GM23338 (cell line): ENCODE data around the gene EFCAB10. TPM values are rescaled to one million over a fixed set of nuclear protein-coding genes. Genes with fewer than 3 reads are reported as not detected.

Experiments
- ATAC-seq: fragments of 200-7000 bp; cut with Tn5 transposase; 3 replicates; pipeline ENCODE4 v1.9.1; 2020
- DNase-seq: peaks from one replicate; pipeline ENCODE4 v3.0.0-alpha.2; 2015; ENCODE audit warnings: low spot score
- H2AFZ ChIP-seq: fragments of 200-600 bp; sonication (generic); 2 replicates; pipeline ENCODE4 v1.8.0; 2016; ENCODE audit warnings: antibody characterized with exemption, mild to moderate bottlenecking, moderate library complexity
- H3F3A ChIP-seq: fragments of 200-600 bp; sonication (generic); replicated peaks from 2 replicates; pipeline ENCODE4 v1.8.0; 2017; ENCODE audit warnings: antibody characterized with exemption, mixed run types, low read depth
- H3K27ac ChIP-seq: fragments of 200-600 bp; sonication (generic); 2 replicates; pipeline ENCODE4 v1.6.1; 2016; ENCODE audit warnings: low read depth
- H3K27me3 ChIP-seq: fragments of 200-600 bp; sonication (generic); 2 replicates; pipeline ENCODE4 v1.8.0; 2016; ENCODE audit warnings: mild to moderate bottlenecking, mixed run types, moderate library complexity; ENCODE audit not compliant: insufficient read depth
- H3K36me3 ChIP-seq: fragments of 200-600 bp; sonication (generic); 2 replicates; pipeline ENCODE4 v1.8.0; 2016; ENCODE audit warnings: mild to moderate bottlenecking; ENCODE audit not compliant: insufficient read depth
- H3K4me1 ChIP-seq: fragments of 200-600 bp; sonication (generic); 2 replicates; pipeline ENCODE4 v1.8.0; 2016; ENCODE audit warnings: mild to moderate bottlenecking, moderate library complexity; ENCODE audit not compliant: insufficient read depth
- H3K4me2 ChIP-seq: fragments of 200-600 bp; sonication (generic); 2 replicates; pipeline ENCODE4 v1.7.1; 2017; ENCODE audit warnings: mixed run types
- H3K4me3 ChIP-seq: fragments of 200-600 bp; sonication (generic); 2 replicates; pipeline ENCODE4 v1.6.1; 2016; ENCODE audit warnings: mixed run types
- H3K79me2 ChIP-seq: fragments of 200-600 bp; sonication (generic); replicated peaks from 2 replicates; pipeline ENCODE4 v1.8.0; 2017; ENCODE audit warnings: mild to moderate bottlenecking; ENCODE audit not compliant: insufficient read depth
- H3K9me2 ChIP-seq: fragments of 200-600 bp; sonication (generic); 2 replicates; pipeline ENCODE4 v1.8.0; 2017; ENCODE audit not compliant: insufficient read depth
- H4K20me1 ChIP-seq: fragments of 200-600 bp; sonication (generic); replicated peaks from 2 replicates; pipeline ENCODE4 v1.8.0; 2017; ENCODE audit warnings: mild to moderate bottlenecking; ENCODE audit not compliant: insufficient read depth
- H3K27ac Mint-ChIP-seq: 2 replicates; pipeline ENCODE4 v1.8.0; 2020; ENCODE audit warnings: inconsistent platforms, mild to moderate bottlenecking, moderate library complexity, mixed read lengths
- H3K27me3 Mint-ChIP-seq: 3 replicates; pipeline ENCODE4 v1.8.0; 2022; ENCODE audit warnings: low read depth, mild to moderate bottlenecking, moderate library complexity, mixed read lengths, inconsistent platforms; ENCODE audit not compliant: insufficient read depth, poor library complexity
- H3K36me3 Mint-ChIP-seq: 3 replicates; pipeline ENCODE4 v1.8.0; 2021; ENCODE audit warnings: low read depth, mild to moderate bottlenecking, inconsistent platforms, moderate library complexity, mixed read lengths
- H3K4me1 Mint-ChIP-seq: 3 replicates; pipeline ENCODE4 v1.8.0; 2020; ENCODE audit warnings: mild to moderate bottlenecking, inconsistent platforms, mixed read lengths
- H3K4me3 Mint-ChIP-seq: 3 replicates; pipeline ENCODE4 v1.8.0; 2021; ENCODE audit warnings: moderate library complexity, mild to moderate bottlenecking, inconsistent platforms, mixed read lengths
- H3K9me3 Mint-ChIP-seq: 3 replicates; pipeline ENCODE4 v1.8.0; 2020; ENCODE audit warnings: moderate library complexity, mild to moderate bottlenecking, inconsistent platforms, mixed read lengths
- CREB1 ChIP-seq: fragments of 250-450 bp; sonication (Bioruptor Pico); IDR thresholded peaks from 2 replicates; pipeline ENCODE4 v1.5.0; 2020; ENCODE audit warnings: low read depth, mild to moderate bottlenecking, moderate library complexity
- EZH2 ChIP-seq: fragments of 200-600 bp; sonication (generic); IDR thresholded peaks from one replicate; pipeline ENCODE4 v1.8.0; 2017; ENCODE audit warnings: antibody characterized with exemption, mild to moderate bottlenecking, low read depth; ENCODE audit not compliant: unreplicated experiment
- EZH2phosphoT487 ChIP-seq: fragments of 200-600 bp; sonication (generic); IDR thresholded peaks from one replicate; pipeline ENCODE4 v1.8.1; 2018; ENCODE audit warnings: antibody characterized with exemption; ENCODE audit not compliant: unreplicated experiment
- JUNB ChIP-seq: IDR thresholded peaks from one replicate; pipeline ENCODE4 v1.6.1; 2016; ENCODE audit warnings: antibody characterized with exemption; ENCODE audit not compliant: unreplicated experiment
- NANOG ChIP-seq: IDR thresholded peaks from 2 replicates; pipeline ENCODE4 v1.6.1; 2016; ENCODE audit warnings: antibody characterized with exemption, borderline replicate concordance
- POLR2AphosphoS5 ChIP-seq: IDR thresholded peaks from 2 replicates; pipeline ENCODE4 v1.6.1; 2016; ENCODE audit warnings: antibody characterized with exemption, low read depth
- STAT1 ChIP-seq: IDR thresholded peaks from one replicate; pipeline ENCODE4 v1.6.1; 2016; ENCODE audit warnings: antibody characterized with exemption; ENCODE audit not compliant: unreplicated experiment
- ZNF114 ChIP-seq: fragments of 250-450 bp; sonication (Bioruptor Pico); IDR thresholded peaks from 2 replicates; pipeline ENCODE4 v1.5.0; 2020; ENCODE audit warnings: mild to moderate bottlenecking, moderate library complexity
- ZNF331 ChIP-seq: fragments of 250-450 bp; sonication (Bioruptor Pico); IDR thresholded peaks from 2 replicates; pipeline ENCODE4 v1.5.0; 2020; ENCODE audit warnings: low read depth, mild to moderate bottlenecking, moderate library complexity
- polyA plus RNA-seq: library from polyadenylated mRNA; unstranded; fragments of >200 nt; fragmentation: Nextera tagmentation; extraction: Ambion mirVana; gene quantifications from 2 replicates; pipeline ENCODE4 v1.2.1, GENCODE V29; 2016
- total RNA-seq: library from RNA; depleted of rRNA; stranded (reverse); fragments of >200 nt; shearing (Covaris generic); gene quantifications from 2 replicates; pipeline ENCODE4 v1.2.3, GENCODE V29; 2014
- TF ChIP-seq, protein P1 (sequence below): fragments of 250-450 bp; sonication (Bioruptor Pico); IDR thresholded peaks from 2 replicates; pipeline ENCODE4 v1.5.0; 2020; ENCODE audit warnings: mild to moderate bottlenecking, moderate library complexity
- TF ChIP-seq, protein P2 (sequence below): IDR thresholded peaks from one replicate; pipeline ENCODE4 v1.6.1; 2018; ENCODE audit warnings: antibody characterized with exemption; ENCODE audit not compliant: unreplicated experiment
- TF ChIP-seq, protein P3 (sequence below): IDR thresholded peaks from 2 replicates; pipeline ENCODE4 v1.6.1; 2016; ENCODE audit warnings: antibody characterized with exemption
- TF ChIP-seq, protein P4 (sequence below), 2 experiments: fragments of 200-600 bp in 1 of 2; sonication (generic) in 1 of 2; conservative IDR thresholded peaks; 2 replicates each; pipeline versions ENCODE4 v1.5.1 to v1.6.1; 2016 to 2017; ENCODE audit warnings: antibody characterized with exemption in 2 of 2, low read depth in 2 of 2, mild to moderate bottlenecking in 2 of 2, moderate library complexity in 1 of 2

Gene EFCAB10
- total and polyA plus RNA-seq, 2 experiments from 2014 or later, result 4.7 to 10.3 TPM

DNA sequence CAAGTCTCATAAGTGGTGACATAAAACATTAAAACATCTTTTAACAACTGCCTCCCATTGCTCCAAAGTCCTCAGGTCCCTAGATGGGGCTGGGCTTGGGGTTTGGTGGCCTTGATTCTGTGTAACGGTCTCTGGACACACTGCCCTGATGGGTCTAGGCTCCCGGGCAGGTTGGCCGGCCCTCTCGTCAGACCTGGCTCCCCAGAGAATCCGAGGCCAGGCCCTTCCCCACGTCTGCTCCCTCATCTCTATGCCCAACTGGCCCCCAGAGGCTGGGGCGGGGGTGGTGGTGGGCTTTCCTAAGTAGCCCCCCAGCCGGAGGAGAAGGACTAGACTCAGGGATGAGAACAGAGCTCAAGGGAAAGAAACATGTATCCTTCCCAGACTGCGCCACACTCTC is 31.5 kb upstream of the EFCAB10 start:
- no peak for ATAC-seq
- H3K36me3 Mint-ChIP-seq, result peaks cover 87% of the 10 kb centered on the region
- H3K27me3 Mint-ChIP-seq, result peaks cover 14% of the 10 kb centered on the region

More for the DNA sequence above, 31.5 kb upstream of the EFCAB10 start:
- no peak overlapping the region for H3K4me3 Mint-ChIP-seq
- TF ChIP-seq, protein P1, sequence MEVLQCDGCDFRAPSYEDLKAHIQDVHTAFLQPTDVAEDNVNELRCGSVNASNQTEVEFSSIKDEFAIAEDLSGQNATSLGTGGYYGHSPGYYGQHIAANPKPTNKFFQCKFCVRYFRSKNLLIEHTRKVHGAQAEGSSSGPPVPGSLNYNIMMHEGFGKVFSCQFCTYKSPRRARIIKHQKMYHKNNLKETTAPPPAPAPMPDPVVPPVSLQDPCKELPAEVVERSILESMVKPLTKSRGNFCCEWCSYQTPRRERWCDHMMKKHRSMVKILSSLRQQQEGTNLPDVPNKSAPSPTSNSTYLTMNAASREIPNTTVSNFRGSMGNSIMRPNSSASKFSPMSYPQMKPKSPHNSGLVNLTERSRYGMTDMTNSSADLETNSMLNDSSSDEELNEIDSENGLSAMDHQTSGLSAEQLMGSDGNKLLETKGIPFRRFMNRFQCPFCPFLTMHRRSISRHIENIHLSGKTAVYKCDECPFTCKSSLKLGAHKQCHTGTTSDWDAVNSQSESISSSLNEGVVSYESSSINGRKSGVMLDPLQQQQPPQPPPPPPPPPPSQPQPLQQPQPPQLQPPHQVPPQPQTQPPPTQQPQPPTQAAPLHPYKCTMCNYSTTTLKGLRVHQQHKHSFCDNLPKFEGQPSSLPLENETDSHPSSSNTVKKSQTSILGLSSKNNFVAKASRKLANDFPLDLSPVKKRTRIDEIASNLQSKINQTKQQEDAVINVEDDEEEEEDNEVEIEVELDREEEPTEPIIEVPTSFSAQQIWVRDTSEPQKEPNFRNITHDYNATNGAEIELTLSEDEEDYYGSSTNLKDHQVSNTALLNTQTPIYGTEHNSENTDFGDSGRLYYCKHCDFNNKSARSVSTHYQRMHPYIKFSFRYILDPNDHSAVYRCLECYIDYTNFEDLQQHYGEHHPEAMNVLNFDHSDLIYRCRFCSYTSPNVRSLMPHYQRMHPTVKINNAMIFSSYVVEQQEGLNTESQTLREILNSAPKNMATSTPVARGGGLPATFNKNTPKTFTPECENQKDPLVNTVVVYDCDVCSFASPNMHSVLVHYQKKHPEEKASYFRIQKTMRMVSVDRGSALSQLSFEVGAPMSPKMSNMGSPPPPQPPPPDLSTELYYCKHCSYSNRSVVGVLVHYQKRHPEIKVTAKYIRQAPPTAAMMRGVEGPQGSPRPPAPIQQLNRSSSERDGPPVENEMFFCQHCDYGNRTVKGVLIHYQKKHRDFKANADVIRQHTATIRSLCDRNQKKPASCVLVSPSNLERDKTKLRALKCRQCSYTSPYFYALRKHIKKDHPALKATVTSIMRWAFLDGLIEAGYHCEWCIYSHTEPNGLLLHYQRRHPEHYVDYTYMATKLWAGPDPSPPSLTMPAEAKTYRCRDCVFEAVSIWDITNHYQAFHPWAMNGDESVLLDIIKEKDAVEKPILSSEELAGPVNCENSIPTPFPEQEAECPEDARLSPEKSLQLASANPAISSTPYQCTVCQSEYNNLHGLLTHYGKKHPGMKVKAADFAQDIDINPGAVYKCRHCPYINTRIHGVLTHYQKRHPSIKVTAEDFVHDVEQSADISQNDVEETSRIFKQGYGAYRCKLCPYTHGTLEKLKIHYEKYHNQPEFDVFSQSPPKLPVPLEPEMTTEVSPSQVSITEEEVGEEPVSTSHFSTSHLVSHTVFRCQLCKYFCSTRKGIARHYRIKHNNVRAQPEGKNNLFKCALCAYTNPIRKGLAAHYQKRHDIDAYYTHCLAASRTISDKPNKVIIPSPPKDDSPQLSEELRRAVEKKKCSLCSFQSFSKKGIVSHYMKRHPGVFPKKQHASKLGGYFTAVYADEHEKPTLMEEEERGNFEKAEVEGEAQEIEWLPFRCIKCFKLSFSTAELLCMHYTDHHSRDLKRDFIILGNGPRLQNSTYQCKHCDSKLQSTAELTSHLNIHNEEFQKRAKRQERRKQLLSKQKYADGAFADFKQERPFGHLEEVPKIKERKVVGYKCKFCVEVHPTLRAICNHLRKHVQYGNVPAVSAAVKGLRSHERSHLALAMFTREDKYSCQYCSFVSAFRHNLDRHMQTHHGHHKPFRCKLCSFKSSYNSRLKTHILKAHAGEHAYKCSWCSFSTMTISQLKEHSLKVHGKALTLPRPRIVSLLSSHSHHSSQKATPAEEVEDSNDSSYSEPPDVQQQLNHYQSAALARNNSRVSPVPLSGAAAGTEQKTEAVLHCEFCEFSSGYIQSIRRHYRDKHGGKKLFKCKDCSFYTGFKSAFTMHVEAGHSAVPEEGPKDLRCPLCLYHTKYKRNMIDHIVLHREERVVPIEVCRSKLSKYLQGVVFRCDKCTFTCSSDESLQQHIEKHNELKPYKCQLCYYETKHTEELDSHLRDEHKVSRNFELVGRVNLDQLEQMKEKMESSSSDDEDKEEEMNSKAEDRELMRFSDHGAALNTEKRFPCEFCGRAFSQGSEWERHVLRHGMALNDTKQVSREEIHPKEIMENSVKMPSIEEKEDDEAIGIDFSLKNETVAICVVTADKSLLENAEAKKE (CRISPR knock-in tag), result no peak
- TF ChIP-seq STAT1 (no peak), NANOG (no peak), EZH2 (no peak), JUNB (no peak), ZNF331 (CRISPR knock-in tag) (no peak), POLR2AphosphoS5 (no peak), CREB1 (CRISPR knock-in tag) (no peak), ZNF114 (CRISPR knock-in tag) (no peak), EZH2phosphoT487 (no peak)
- TF ChIP-seq, protein P2, sequence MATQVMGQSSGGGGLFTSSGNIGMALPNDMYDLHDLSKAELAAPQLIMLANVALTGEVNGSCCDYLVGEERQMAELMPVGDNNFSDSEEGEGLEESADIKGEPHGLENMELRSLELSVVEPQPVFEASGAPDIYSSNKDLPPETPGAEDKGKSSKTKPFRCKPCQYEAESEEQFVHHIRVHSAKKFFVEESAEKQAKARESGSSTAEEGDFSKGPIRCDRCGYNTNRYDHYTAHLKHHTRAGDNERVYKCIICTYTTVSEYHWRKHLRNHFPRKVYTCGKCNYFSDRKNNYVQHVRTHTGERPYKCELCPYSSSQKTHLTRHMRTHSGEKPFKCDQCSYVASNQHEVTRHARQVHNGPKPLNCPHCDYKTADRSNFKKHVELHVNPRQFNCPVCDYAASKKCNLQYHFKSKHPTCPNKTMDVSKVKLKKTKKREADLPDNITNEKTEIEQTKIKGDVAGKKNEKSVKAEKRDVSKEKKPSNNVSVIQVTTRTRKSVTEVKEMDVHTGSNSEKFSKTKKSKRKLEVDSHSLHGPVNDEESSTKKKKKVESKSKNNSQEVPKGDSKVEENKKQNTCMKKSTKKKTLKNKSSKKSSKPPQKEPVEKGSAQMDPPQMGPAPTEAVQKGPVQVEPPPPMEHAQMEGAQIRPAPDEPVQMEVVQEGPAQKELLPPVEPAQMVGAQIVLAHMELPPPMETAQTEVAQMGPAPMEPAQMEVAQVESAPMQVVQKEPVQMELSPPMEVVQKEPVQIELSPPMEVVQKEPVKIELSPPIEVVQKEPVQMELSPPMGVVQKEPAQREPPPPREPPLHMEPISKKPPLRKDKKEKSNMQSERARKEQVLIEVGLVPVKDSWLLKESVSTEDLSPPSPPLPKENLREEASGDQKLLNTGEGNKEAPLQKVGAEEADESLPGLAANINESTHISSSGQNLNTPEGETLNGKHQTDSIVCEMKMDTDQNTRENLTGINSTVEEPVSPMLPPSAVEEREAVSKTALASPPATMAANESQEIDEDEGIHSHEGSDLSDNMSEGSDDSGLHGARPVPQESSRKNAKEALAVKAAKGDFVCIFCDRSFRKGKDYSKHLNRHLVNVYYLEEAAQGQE, result no peak
- TF ChIP-seq, protein P3, sequence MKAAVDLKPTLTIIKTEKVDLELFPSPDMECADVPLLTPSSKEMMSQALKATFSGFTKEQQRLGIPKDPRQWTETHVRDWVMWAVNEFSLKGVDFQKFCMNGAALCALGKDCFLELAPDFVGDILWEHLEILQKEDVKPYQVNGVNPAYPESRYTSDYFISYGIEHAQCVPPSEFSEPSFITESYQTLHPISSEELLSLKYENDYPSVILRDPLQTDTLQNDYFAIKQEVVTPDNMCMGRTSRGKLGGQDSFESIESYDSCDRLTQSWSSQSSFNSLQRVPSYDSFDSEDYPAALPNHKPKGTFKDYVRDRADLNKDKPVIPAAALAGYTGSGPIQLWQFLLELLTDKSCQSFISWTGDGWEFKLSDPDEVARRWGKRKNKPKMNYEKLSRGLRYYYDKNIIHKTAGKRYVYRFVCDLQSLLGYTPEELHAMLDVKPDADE, result no peak
- TF ChIP-seq, protein P4, sequence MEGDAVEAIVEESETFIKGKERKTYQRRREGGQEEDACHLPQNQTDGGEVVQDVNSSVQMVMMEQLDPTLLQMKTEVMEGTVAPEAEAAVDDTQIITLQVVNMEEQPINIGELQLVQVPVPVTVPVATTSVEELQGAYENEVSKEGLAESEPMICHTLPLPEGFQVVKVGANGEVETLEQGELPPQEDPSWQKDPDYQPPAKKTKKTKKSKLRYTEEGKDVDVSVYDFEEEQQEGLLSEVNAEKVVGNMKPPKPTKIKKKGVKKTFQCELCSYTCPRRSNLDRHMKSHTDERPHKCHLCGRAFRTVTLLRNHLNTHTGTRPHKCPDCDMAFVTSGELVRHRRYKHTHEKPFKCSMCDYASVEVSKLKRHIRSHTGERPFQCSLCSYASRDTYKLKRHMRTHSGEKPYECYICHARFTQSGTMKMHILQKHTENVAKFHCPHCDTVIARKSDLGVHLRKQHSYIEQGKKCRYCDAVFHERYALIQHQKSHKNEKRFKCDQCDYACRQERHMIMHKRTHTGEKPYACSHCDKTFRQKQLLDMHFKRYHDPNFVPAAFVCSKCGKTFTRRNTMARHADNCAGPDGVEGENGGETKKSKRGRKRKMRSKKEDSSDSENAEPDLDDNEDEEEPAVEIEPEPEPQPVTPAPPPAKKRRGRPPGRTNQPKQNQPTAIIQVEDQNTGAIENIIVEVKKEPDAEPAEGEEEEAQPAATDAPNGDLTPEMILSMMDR (conservative IDR thresholded peaks at IDR 0.05; ENCODE audit: low read depth in 2 of 2), result no peak
- H3K4me2 ChIP-seq, result no peak overlapping the region
- no peaks in the 10 kb centered on the region for H3K27me3 ChIP-seq
- no peak for DNase-seq
- H3K9me3 Mint-ChIP-seq, result no peaks in the 10 kb centered on the region
- no peak overlapping the region for H3K4me3 ChIP-seq
- no peak overlapping the region; the same call in 1 of the 2 replicates for H3K27ac Mint-ChIP-seq
- H3K4me1 ChIP-seq, result peaks cover 11% of the 10 kb centered on the region; the same call in 1 of the 2 replicates
- no peaks in the 10 kb centered on the region for H3K79me2 ChIP-seq
- peaks cover 43% of the 10 kb centered on the region for H3K4me1 Mint-ChIP-seq
- H3F3A ChIP-seq, result peaks cover 4% of the 10 kb centered on the region; the same call in 1 of the 2 replicates
- H3K36me3 ChIP-seq, result peaks cover 7% of the 10 kb centered on the region
- no peaks in the 10 kb centered on the region for H3K9me2 ChIP-seq
- H4K20me1 ChIP-seq, result 0 out of 2 replicates have a peak, but pooled peaks cover 13% of the 10 kb centered on the region
- no peak overlapping the region for H3K27ac ChIP-seq
- H2AFZ ChIP-seq, result no peak overlapping the region
